H1 (cell line): ENCODE data around the gene COCH. TPM values are rescaled to one million over a fixed set of nuclear protein-coding genes. Genes with fewer than 3 reads are reported as not detected.

Source experiments
- CTCF ChIA-PET: fragments of 300-600 bp; sonication (Branson Sonifier 250); formaldehyde crosslinking; loops from one replicate; lab custom pipeline; 2021; ENCODE audit not compliant: partially characterized antibody; lab: Charles Lee
- POLR2A ChIA-PET: fragments of 300-600 bp; sonication (Branson Sonifier 250); formaldehyde crosslinking; loops from one replicate; lab custom pipeline; 2021; ENCODE audit warnings: inconsistent platforms; ENCODE audit not compliant: partially characterized antibody; lab: Charles Lee
- DNase-seq, 2 experiments: peaks; one replicate each; pipeline versions ENCODE4 v3.0.0 to v3.0.0-alpha.2; 2010 to 2022; ENCODE audit warnings: low spot score in 2 of 2, low read depth in 1 of 2, mixed read lengths in 1 of 2
- FAIRE-seq: peaks from 2 replicates; lab custom pipeline; 2011; peaks lifted over from hg19 to GRCh38; lab: Jason Lieb, UNC
- H2AFZ ChIP-seq: 2 replicates; pipeline ENCODE4 v1.8.1; 2012; ENCODE audit warnings: low read length, inconsistent platforms
- H2AK5ac ChIP-seq: 2 replicates; pipeline ENCODE4 v1.6.1; 2013; ENCODE audit warnings: low read depth, low read length
- H2BK120ac ChIP-seq: replicated peaks from 2 replicates; pipeline ENCODE3; 2013; ENCODE audit warnings: low read depth, low read length, inconsistent platforms
- H2BK12ac ChIP-seq: 2 replicates; pipeline ENCODE4 v1.6.1; 2013; ENCODE audit warnings: low read depth, low read length
- H2BK15ac ChIP-seq: 2 replicates; pipeline ENCODE4 v1.6.1; 2013; ENCODE audit warnings: low read length
- H2BK20ac ChIP-seq: 2 replicates; pipeline ENCODE4 v1.6.1; 2013; ENCODE audit warnings: low read length
- H2BK5ac ChIP-seq: 2 replicates; pipeline ENCODE4 v1.6.1; 2013; ENCODE audit warnings: low read depth, low read length
- H3K14ac ChIP-seq: 2 replicates; pipeline ENCODE4 v1.6.1; 2013; ENCODE audit warnings: inconsistent platforms; ENCODE audit not compliant: insufficient read length
- H3K18ac ChIP-seq: 2 replicates; pipeline ENCODE4 v1.6.1; 2013; ENCODE audit warnings: low read length; ENCODE audit errors: extremely low read depth
- H3K23ac ChIP-seq: 2 replicates; pipeline ENCODE4 v1.6.1; 2013; ENCODE audit warnings: inconsistent platforms; ENCODE audit not compliant: insufficient read length
- H3K23me2 ChIP-seq: 2 replicates; pipeline ENCODE4 v1.6.1; 2013; ENCODE audit warnings: low read depth, low read length
- H3K27ac ChIP-seq: 2 replicates; pipeline ENCODE4 v1.6.1; 2011; ENCODE audit warnings: low read depth, low read length, inconsistent platforms
- H3K27me3 ChIP-seq, 4 experiments: replicated peaks in 1 of 4; 1 replicate in 1 of 4; 2 replicates in 3 of 4; pipeline versions ENCODE4 v1.6.1 to v1.8.1; 2011 to 2013; ENCODE audit warnings: low read length in 3 of 4, mild to moderate bottlenecking in 3 of 4, inconsistent platforms in 2 of 4, mixed read lengths in 2 of 4, moderate library complexity in 1 of 4; ENCODE audit not compliant: control insufficient read depth in 3 of 4, insufficient read depth in 3 of 4; ENCODE audit errors: extremely low read depth in 1 of 4
- H3K36me3 ChIP-seq, 4 experiments: 2 replicates each; pipeline versions ENCODE4 v1.6.1 to v1.8.1; 2011 to 2013; ENCODE audit warnings: mild to moderate bottlenecking in 4 of 4, low read length in 3 of 4, moderate library complexity in 2 of 4, control low read depth in 1 of 4, inconsistent platforms in 1 of 4; ENCODE audit not compliant: insufficient read depth in 4 of 4, control insufficient read depth in 2 of 4
- H3K4ac ChIP-seq: replicated peaks from 2 replicates; pipeline ENCODE3; 2013; ENCODE audit warnings: low read length, low read depth, mixed read lengths, inconsistent platforms; ENCODE audit not compliant: insufficient read length
- H3K4me1 ChIP-seq, 4 experiments: replicated peaks in 1 of 4; 1 replicate in 1 of 4; 2 replicates in 3 of 4; pipeline versions ENCODE4 v1.6.1 to v1.8.1; 2011 to 2013; ENCODE audit warnings: low read length in 3 of 4, inconsistent platforms in 2 of 4, mixed read lengths in 1 of 4; ENCODE audit not compliant: insufficient read depth in 4 of 4, control insufficient read depth in 3 of 4
- H3K4me2 ChIP-seq, 2 experiments: 2 replicates each; pipeline versions ENCODE4 v1.6.1 to v1.8.1; 2011 to 2013; ENCODE audit warnings: low read depth in 2 of 2, low read length in 2 of 2, control low read depth in 1 of 2, inconsistent platforms in 1 of 2, mild to moderate bottlenecking in 1 of 2; ENCODE audit not compliant: insufficient read depth in 1 of 2
- H3K4me3 ChIP-seq, 4 experiments: fragments of 200-600, 300-600 bp in 1 of 4; sonication (generic), shearing (Covaris generic), sonication (Bioruptor Twin) in 1 of 4; 2 replicates each; pipeline versions ENCODE4 v1.5.1 to v1.8.1; 2011 to 2016; ENCODE audit warnings: low read length in 4 of 4, low read depth in 3 of 4, control low read depth in 2 of 4, inconsistent platforms in 2 of 4, mild to moderate bottlenecking in 2 of 4, mixed read lengths in 1 of 4, moderate library complexity in 1 of 4; ENCODE audit not compliant: insufficient read depth in 2 of 4; ENCODE audit errors: extremely low read depth in 1 of 4
- H3K56ac ChIP-seq: replicated peaks from 2 replicates; pipeline ENCODE3; 2013; ENCODE audit warnings: low read depth, mild to moderate bottlenecking, mixed read lengths, low read length, inconsistent platforms; ENCODE audit not compliant: insufficient read length
- H3K79me1 ChIP-seq: 2 replicates; pipeline ENCODE4 v1.6.1; 2013; ENCODE audit warnings: low read depth, low read length, control low read depth
- H3K79me2 ChIP-seq, 2 experiments: 2 replicates each; pipeline versions ENCODE4 v1.6.1 to v1.8.1; 2012 to 2013; ENCODE audit warnings: low read length in 2 of 2, mild to moderate bottlenecking in 2 of 2, inconsistent platforms in 1 of 2; ENCODE audit not compliant: insufficient read depth in 2 of 2, control insufficient read depth in 1 of 2
- H3K9ac ChIP-seq, 4 experiments: replicated peaks in 1 of 4; 1 replicate in 1 of 4; 2 replicates in 3 of 4; pipeline versions ENCODE4 v1.6.1 to v1.8.1; 2011 to 2013; ENCODE audit warnings: low read depth in 3 of 4, low read length in 3 of 4, control low read depth in 2 of 4, mild to moderate bottlenecking in 2 of 4, moderate library complexity in 2 of 4, inconsistent platforms in 1 of 4; ENCODE audit errors: extremely low read depth in 1 of 4
- H3K9me3 ChIP-seq, 2 experiments: 2 replicates each; pipeline versions ENCODE4 v1.6.1 to v1.8.1; 2012 to 2013; ENCODE audit warnings: mild to moderate bottlenecking in 2 of 2, moderate library complexity in 2 of 2, control low read depth in 1 of 2, inconsistent platforms in 1 of 2, low read depth in 1 of 2, low read length in 1 of 2, mixed read lengths in 1 of 2; ENCODE audit not compliant: insufficient read depth in 2 of 2
- H4K20me1 ChIP-seq, 2 experiments: replicated peaks in 1 of 2; 2 replicates each; pipeline versions ENCODE3 to v1.8.1; 2011 to 2013; ENCODE audit warnings: inconsistent platforms in 2 of 2, low read length in 2 of 2, mild to moderate bottlenecking in 1 of 2; ENCODE audit not compliant: insufficient read depth in 2 of 2, control insufficient read depth in 1 of 2
- H4K5ac ChIP-seq: 2 replicates; pipeline ENCODE4 v1.6.1; 2013; ENCODE audit warnings: low read length, low read depth, mixed read lengths, inconsistent platforms; ENCODE audit not compliant: insufficient read length
- H4K8ac ChIP-seq: 2 replicates; pipeline ENCODE4 v1.8.0; 2013; ENCODE audit warnings: mild to moderate bottlenecking, moderate library complexity, low read length, inconsistent platforms; ENCODE audit not compliant: insufficient read depth; ENCODE audit errors: extremely low read depth
- H4K91ac ChIP-seq: replicated peaks from 2 replicates; pipeline ENCODE3; 2013; ENCODE audit warnings: low read length, mixed read lengths, inconsistent platforms; ENCODE audit not compliant: insufficient read length
- CREB1 ChIP-seq: IDR thresholded peaks from 2 replicates; pipeline ENCODE4 v1.6.1; 2012; ENCODE audit warnings: inconsistent platforms
- EGR1 ChIP-seq: IDR thresholded peaks from 2 replicates; pipeline ENCODE4 v1.6.1; 2011; ENCODE audit warnings: low read depth, low read length, borderline replicate concordance
- KDM5A ChIP-seq: fragments of 200-600 bp; IDR thresholded peaks from 2 replicates; pipeline ENCODE4 v1.7.1; 2012; ENCODE audit warnings: mild to moderate bottlenecking, low read length, inconsistent platforms, mixed read lengths
- RFX5 ChIP-seq: IDR thresholded peaks from 2 replicates; pipeline ENCODE4 v1.6.1; 2011; ENCODE audit warnings: low read depth, low read length, improper control_type of control experiment, borderline replicate concordance
- RNF2 ChIP-seq: fragments of 200-900, 300-1000 bp; sonication (generic); IDR thresholded peaks from 2 replicates; pipeline ENCODE4 v1.7.1; 2016; ENCODE audit warnings: borderline replicate concordance, low read depth, mild to moderate bottlenecking, antibody characterized with exemption, low read length; ENCODE audit not compliant: poor library complexity, severe bottlenecking; ENCODE audit errors: missing control alignments
- RXRA ChIP-seq: IDR thresholded peaks from 2 replicates; pipeline ENCODE4 v1.6.1; 2011; ENCODE audit warnings: low read depth, mild to moderate bottlenecking, low read length, moderate library complexity; ENCODE audit not compliant: insufficient read depth
- SRF ChIP-seq: IDR thresholded peaks from 2 replicates; pipeline ENCODE4 v1.6.1; 2011; ENCODE audit warnings: mild to moderate bottlenecking, low read depth, low read length, moderate library complexity
- TBP ChIP-seq: IDR thresholded peaks from 2 replicates; pipeline ENCODE4 v1.6.1; 2011; ENCODE audit warnings: low read depth, low read length, improper control_type of control experiment
- WGBS, 2 experiments: shearing (Covaris generic) in 1 of 2; methylation state at CpG; one replicate each; pipeline versions ENCODE4 v1.1.6 to v1.1.7; 2013 to 2015; ENCODE audit warnings: low lambda C conversion rate in 2 of 2, mixed read lengths in 2 of 2, inconsistent platforms in 1 of 2, low coverage in 1 of 2, missing lambda C conversion rate in 1 of 2; ENCODE audit not compliant: insufficient replicate concordance in 2 of 2, insufficient coverage in 1 of 2, insufficient read length in 1 of 2; ENCODE audit errors: extremely low coverage in 1 of 2, missing lambda C conversion rate in 1 of 2; 5-methylcytosine and 5-hydroxymethylcytosine counted together
- polyA plus RNA-seq, 7 experiments: library from polyadenylated mRNA; depleted of rRNA in 3 of 7; stranded (reverse) in 5 of 7; unstranded in 2 of 7; fragments of >200 nt in 5 of 7; fragments of 200-250 nt in 2 of 7; gene quantifications; 1 replicate in 5 of 7; 2 replicates in 1 of 7; 4 replicates in 1 of 7; pipeline versions ENCODE4 v1.2.1 to v1.2.3, GENCODE V29; 2011 to 2013; ENCODE audit warnings: missing spikeins in 2 of 7, mixed read lengths in 2 of 7
- total RNA-seq: library from RNA; stranded (reverse); fragmentation: NEBNext Ultra II Directional; extraction: Animal tissue kit (Norgen Biotek cat#: 25700); gene quantifications from 2 replicates; pipeline ENCODE4 v1.2.1, GENCODE V29; 2021

The COCH gene
- total and polyA plus RNA-seq, 2 of the 8 experiments (the other 6 are each of a cell fraction or from before 2014, with no cell fraction given): 12.9 to 30.8 TPM

- peaks cover 0 to 9% (median 0%) of the 10 kb centered on the region in 4 experiments; a peak in 2 of 8 replicates for H3K36me3 ChIP-seq
- no peak overlapping the region for H3K14ac ChIP-seq
- H4K20me1 ChIP-seq: no peaks in the 10 kb centered on the region
- H2BK120ac ChIP-seq: no peak overlapping the region
- H3K4ac ChIP-seq: no peak overlapping the region
- no peak overlapping the region for H3K27ac ChIP-seq
- no peaks in the 10 kb centered on the region for H3K79me2 ChIP-seq
- H3K23ac ChIP-seq: no peak overlapping the region
- H3K9ac ChIP-seq: no peak overlapping the region
- no peaks in the 10 kb centered on the region for H3K23me2 ChIP-seq
- no peaks in the 10 kb centered on the region for H3K4me1 ChIP-seq
- CTCF ChIA-PET: no interaction called here
- no peak overlapping the region for H4K91ac ChIP-seq
- no peak overlapping the region for H3K56ac ChIP-seq
- no peak overlapping the region for H3K4me2 ChIP-seq
- H2AK5ac ChIP-seq: no peak overlapping the region
- no peak overlapping the region for H2BK12ac ChIP-seq
- H3K18ac ChIP-seq: no peak overlapping the region
- no peak overlapping the region for H2AFZ ChIP-seq
- H3K79me1 ChIP-seq: no peaks in the 10 kb centered on the region
- H2BK15ac ChIP-seq: no peak overlapping the region
- DNase-seq: no peak
- no peak overlapping the region for H3K4me3 ChIP-seq
- H2BK5ac ChIP-seq: no peak overlapping the region
- TF ChIP-seq TBP (no peak), SRF (no peak), EGR1 (no peak), CREB1 (no peak), RFX5 (no peak), RXRA (no peak), RNF2 (no peak), KDM5A (no peak)
- TF ChIP-seq, all 59 proteins: peak for 0
- WGBS, 2 experiments: 84% methylated on average over 3 of the region's 3 CpGs; no CpG with 5 or more reads in 1 of the 2 experiments
- Histone ChIP-seq H4K8ac (no peak overlapping the region), H3K9me3 (no peaks in the 10 kb centered on the region), H2BK20ac (no peak overlapping the region), H3K27me3 (no peaks in the 10 kb centered on the region), H4K5ac (no peak overlapping the region)
- no peak for FAIRE-seq
- POLR2A ChIA-PET: no interaction called here
Observed at GRCh38 chr14:30884901-30885300, 10.5 kb downstream of the COCH start.
